ENCODE results near the gene ARHGAP30. TPM values are rescaled to one million over a fixed set of nuclear protein-coding genes. Genes with fewer than 3 reads are reported as not detected.

The ARHGAP30 gene
- total RNA-seq, 1 donor from 2014 or later = 2.4 TPM

DNA sequence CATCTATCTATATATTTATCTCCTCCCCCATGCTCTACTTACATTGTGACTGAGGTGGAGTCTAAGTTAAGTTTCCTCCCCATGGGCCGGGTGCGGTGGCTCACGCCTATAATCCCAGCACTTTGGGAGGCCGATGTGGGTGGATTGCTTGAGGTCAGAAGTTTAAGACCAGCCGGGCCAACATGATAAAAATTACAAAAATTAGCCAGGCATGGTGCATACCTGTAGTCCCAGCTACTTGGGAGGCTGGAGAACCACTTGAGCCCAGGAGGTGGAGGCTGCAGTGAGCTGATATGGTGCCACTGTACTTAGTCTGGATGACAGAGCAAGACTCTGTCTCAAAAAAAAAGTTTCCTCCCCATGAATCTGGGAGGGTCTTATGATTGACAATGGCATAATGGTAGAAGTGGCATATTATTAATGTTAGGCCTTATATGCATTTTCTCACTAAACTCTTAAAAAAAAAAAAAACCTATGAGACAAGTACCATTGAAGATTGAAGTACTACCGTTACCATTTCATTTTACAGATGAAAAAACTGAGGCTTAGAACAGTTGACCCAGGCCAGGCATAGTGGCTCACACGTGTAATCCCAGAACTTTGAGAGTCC lies 60.0 kb downstream of the ARHGAP30 start:
- no peak for DNase-seq
- Histone ChIP-seq H3K36me3 (no peaks in the 10 kb centered on the region), H3K4me1 (peaks cover 23% of the 10 kb centered on the region), H3K9me3 (replicated peaks) (no peaks in the 10 kb centered on the region), H3K27ac (replicated peaks) (no peak overlapping the region), H3K4me3 (no peak overlapping the region), H3K27me3 (ENCODE audit: low read depth) (no peaks in the 10 kb centered on the region)
- intact Hi-C loops (cut with micrococcal nuclease) = no loop called here
- TF ChIP-seq, protein P1, sequence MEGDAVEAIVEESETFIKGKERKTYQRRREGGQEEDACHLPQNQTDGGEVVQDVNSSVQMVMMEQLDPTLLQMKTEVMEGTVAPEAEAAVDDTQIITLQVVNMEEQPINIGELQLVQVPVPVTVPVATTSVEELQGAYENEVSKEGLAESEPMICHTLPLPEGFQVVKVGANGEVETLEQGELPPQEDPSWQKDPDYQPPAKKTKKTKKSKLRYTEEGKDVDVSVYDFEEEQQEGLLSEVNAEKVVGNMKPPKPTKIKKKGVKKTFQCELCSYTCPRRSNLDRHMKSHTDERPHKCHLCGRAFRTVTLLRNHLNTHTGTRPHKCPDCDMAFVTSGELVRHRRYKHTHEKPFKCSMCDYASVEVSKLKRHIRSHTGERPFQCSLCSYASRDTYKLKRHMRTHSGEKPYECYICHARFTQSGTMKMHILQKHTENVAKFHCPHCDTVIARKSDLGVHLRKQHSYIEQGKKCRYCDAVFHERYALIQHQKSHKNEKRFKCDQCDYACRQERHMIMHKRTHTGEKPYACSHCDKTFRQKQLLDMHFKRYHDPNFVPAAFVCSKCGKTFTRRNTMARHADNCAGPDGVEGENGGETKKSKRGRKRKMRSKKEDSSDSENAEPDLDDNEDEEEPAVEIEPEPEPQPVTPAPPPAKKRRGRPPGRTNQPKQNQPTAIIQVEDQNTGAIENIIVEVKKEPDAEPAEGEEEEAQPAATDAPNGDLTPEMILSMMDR (IDR thresholded peaks at IDR 0.05; ENCODE audit: borderline replicate concordance) = no peak

DNA sequence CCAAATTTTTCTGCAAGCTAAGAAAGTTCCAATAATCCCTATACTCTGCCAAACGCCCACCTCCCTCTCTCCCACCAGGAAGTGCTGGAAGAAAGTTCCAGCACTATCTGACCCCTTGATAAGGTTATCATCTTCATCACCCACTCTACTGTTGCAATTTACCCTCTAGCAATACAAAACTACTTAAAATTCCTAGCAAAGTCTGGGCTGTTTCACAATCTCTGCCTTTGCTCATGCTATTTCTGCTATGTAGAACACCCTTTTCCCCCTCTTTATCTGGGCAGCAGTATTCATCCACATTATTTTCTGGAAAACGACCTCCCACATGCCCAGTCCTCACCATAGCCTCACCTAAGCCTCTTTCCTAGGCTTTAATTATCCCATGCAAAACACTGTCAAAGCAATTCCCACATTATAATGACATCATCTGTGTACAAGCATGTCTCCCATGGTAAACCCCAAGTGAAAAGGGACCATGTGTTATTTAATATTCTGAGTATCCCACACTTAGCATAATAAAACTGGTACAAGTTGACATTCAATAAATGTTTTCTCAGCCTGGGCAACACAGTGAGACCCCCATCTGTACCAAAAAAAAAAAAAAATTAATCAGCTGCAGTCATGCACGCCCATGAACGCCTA lies 60.7 kb downstream of the ARHGAP30 start:
- Histone ChIP-seq H3K4me3 (no peak overlapping the region), H3K9me3 (replicated peaks) (no peaks in the 10 kb centered on the region), H3K4me1 (peaks cover 15% of the 10 kb centered on the region), H3K27ac (replicated peaks) (no peak overlapping the region), H3K27me3 (ENCODE audit: low read depth) (no peaks in the 10 kb centered on the region), H3K36me3 (no peaks in the 10 kb centered on the region)
- TF ChIP-seq, protein P1 (IDR thresholded peaks at IDR 0.05; ENCODE audit: borderline replicate concordance) = no peak
- intact Hi-C loops (cut with micrococcal nuclease) = no loop called here
- no peak for DNase-seq

DNA sequence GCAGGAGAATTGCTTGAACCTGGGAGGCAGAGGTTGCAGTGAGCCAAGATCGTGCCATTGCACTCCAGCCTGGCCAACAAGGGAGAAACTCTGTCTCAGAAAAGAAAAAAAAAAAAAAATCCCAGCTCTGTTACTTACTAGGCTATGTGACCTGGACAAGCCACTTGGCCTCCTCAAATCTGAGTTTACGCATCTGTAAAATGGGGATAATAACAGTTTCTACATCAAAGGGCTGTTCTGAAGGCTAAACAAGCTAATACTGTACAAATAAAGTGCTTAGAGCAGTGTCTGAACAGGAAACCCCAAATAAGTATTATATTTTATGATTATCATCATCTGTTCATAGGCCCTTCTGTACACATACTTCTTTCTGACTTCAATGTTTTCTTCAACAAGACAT lies 62.3 kb downstream of the ARHGAP30 start:
- no peak overlapping the region for H3K27ac ChIP-seq (replicated peaks)
- no peaks in the 10 kb centered on the region for H3K9me3 ChIP-seq (replicated peaks)
- no peaks in the 10 kb centered on the region for H3K36me3 ChIP-seq
- H3K27me3 ChIP-seq (ENCODE audit: low read depth) = no peaks in the 10 kb centered on the region
- no peak for DNase-seq
- TF ChIP-seq, protein P1 (IDR thresholded peaks at IDR 0.05; ENCODE audit: borderline replicate concordance) = no peak
- intact Hi-C loops (cut with micrococcal nuclease) = no loop called here
- H3K4me1 ChIP-seq = no peaks in the 10 kb centered on the region
- H3K4me3 ChIP-seq = no peak overlapping the region

DNA sequence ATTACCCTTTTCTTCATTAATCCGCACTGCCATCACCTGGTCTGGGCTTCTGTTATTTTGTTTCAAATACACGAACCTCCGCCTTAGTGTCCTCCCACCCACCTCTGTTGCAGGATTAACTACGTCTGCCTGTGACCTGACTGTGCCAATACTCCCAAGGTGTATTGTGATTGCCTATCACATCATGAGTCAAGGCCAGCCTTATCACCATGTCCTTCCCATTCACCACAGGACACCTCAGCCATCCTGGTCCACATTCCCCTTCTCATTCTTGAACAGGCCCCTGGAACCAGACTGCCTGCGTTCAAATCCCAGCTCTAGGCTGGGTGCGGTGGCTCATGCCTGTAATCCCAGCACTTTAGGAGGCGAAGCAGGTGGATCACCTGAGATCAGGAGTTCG lies 63.1 kb downstream of the ARHGAP30 start:
- no peaks in the 10 kb centered on the region for H3K9me3 ChIP-seq (replicated peaks)
- TF ChIP-seq, protein P1 (IDR thresholded peaks at IDR 0.05; ENCODE audit: borderline replicate concordance) = no peak
- peaks cover 4% of the 10 kb centered on the region for H3K4me1 ChIP-seq
- no peak overlapping the region for H3K4me3 ChIP-seq
- intact Hi-C loops (cut with micrococcal nuclease) = no loop called here
- no peaks in the 10 kb centered on the region for H3K27me3 ChIP-seq (ENCODE audit: low read depth)
- no peaks in the 10 kb centered on the region for H3K36me3 ChIP-seq
- H3K27ac ChIP-seq (replicated peaks) = no peak overlapping the region
- no peak for DNase-seq

DNA sequence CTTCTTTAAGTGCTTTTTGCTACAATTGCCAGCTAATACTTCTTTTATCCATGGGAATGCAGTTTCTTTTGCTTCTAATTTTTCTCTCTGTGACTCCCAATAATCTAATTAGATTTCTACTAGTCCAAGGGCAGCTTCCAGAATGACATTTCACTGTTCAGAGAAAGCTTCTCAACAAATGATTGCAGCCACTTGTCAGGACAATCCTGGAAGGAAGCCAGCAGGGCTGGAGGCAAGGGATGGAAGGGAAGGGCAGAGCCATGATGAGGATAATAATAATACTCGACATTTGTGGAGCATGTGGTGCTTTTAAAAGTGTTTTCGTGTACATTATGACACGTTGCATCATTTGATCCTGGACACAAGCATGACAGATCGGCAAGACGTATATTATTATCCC lies 68.2 kb downstream of the ARHGAP30 start:
- Histone ChIP-seq H3K4me3 (no peak overlapping the region), H3K36me3 (peaks cover 17% of the 10 kb centered on the region), H3K9me3 (replicated peaks) (no peaks in the 10 kb centered on the region), H3K4me1 (peaks cover 17% of the 10 kb centered on the region), H3K27me3 (ENCODE audit: low read depth) (no peaks in the 10 kb centered on the region), H3K27ac (replicated peaks) (no peak overlapping the region)
- DNase-seq = no peak
- intact Hi-C loops (cut with micrococcal nuclease) = no loop called here
- TF ChIP-seq, protein P1 (IDR thresholded peaks at IDR 0.05; ENCODE audit: borderline replicate concordance) = no peak
